Upper lobe of left lung (tissue), 4 donors: ENCODE results near the gene GFOD1.

ENCODE experiments used
- EP300 ChIP-seq, 4 donors: sonication (generic); formaldehyde crosslinking; IDR thresholded peaks; one replicate each; pipeline ENCODE4 v1.5.1; 2017; ENCODE audit warnings: antibody characterized with exemption in 4 of 4, control low read depth in 2 of 4
- POLR2A ChIP-seq, 4 donors: fragments of 450-650 bp; IDR thresholded peaks; one replicate each; pipeline ENCODE4 v1.5.1; 2016 to 2017; ENCODE audit warnings: antibody characterized with exemption in 4 of 4, mild to moderate bottlenecking in 2 of 4

- TF ChIP-seq POLR2A (IDR thresholded peaks at IDR 0.05) (no peak), EP300 (IDR thresholded peaks at IDR 0.05) (no peak)
Observed at GRCh38 chr6:13455552-13455966, 31.8 kb downstream of the GFOD1 start.
